Measurements from ENCODE around the gene ZNF383. TPM values are rescaled to one million over a fixed set of nuclear protein-coding genes. Genes with fewer than 3 reads are reported as not detected.

Gene ZNF383
- total RNA-seq, 1 experiment from 2014 or later = 5.4 TPM

GRCh38 chr19:37217480-37217774 lies 587 bp upstream of the ZNF383 start:
- peaks cover 9% of the 10 kb centered on the region for H3K4me1 Mint-ChIP-seq
- CTCF ChIA-PET = interaction anchor here (1.3 kb wide), 1 partner anchor 250 kb away, joined by 6 read pairs; the partner anchor contains the start of gene ZNF569
- TF ChIP-seq MLX (CRISPR knock-in tag; IDR thresholded peaks at IDR 0.05) (no peak), ETV6 (CRISPR knock-in tag; IDR thresholded peaks at IDR 0.05) (no peak), SP1 (CRISPR knock-in tag; conservative IDR thresholded peaks at IDR 0.05) (no peak), CREB1 (CRISPR knock-in tag; IDR thresholded peaks at IDR 0.05) (no peak), NR3C1 (CRISPR knock-in tag; conservative IDR thresholded peaks at IDR 0.05; ENCODE audit: low read depth) (no peak), JUN (CRISPR knock-in tag; IDR thresholded peaks at IDR 0.05) (no peak), HMGA2 (CRISPR knock-in tag; IDR thresholded peaks at IDR 0.05) (no peak), ZNF219 (CRISPR knock-in tag; IDR thresholded peaks at IDR 0.05; ENCODE audit: borderline replicate concordance) (no peak), FOXK1 (CRISPR knock-in tag; IDR thresholded peaks at IDR 0.05) (no peak), MXD4 (CRISPR knock-in tag; IDR thresholded peaks at IDR 0.05; ENCODE audit: borderline replicate concordance) (no peak), ZSCAN18 (CRISPR knock-in tag; IDR thresholded peaks at IDR 0.05) (no peak), NR1H2 (CRISPR knock-in tag; IDR thresholded peaks at IDR 0.05) (no peak), ZNF281 (CRISPR knock-in tag; IDR thresholded peaks at IDR 0.05) (no peak), HMGXB4 (CRISPR knock-in tag; IDR thresholded peaks at IDR 0.05) (no peak)
- TF ChIP-seq, protein P1, sequence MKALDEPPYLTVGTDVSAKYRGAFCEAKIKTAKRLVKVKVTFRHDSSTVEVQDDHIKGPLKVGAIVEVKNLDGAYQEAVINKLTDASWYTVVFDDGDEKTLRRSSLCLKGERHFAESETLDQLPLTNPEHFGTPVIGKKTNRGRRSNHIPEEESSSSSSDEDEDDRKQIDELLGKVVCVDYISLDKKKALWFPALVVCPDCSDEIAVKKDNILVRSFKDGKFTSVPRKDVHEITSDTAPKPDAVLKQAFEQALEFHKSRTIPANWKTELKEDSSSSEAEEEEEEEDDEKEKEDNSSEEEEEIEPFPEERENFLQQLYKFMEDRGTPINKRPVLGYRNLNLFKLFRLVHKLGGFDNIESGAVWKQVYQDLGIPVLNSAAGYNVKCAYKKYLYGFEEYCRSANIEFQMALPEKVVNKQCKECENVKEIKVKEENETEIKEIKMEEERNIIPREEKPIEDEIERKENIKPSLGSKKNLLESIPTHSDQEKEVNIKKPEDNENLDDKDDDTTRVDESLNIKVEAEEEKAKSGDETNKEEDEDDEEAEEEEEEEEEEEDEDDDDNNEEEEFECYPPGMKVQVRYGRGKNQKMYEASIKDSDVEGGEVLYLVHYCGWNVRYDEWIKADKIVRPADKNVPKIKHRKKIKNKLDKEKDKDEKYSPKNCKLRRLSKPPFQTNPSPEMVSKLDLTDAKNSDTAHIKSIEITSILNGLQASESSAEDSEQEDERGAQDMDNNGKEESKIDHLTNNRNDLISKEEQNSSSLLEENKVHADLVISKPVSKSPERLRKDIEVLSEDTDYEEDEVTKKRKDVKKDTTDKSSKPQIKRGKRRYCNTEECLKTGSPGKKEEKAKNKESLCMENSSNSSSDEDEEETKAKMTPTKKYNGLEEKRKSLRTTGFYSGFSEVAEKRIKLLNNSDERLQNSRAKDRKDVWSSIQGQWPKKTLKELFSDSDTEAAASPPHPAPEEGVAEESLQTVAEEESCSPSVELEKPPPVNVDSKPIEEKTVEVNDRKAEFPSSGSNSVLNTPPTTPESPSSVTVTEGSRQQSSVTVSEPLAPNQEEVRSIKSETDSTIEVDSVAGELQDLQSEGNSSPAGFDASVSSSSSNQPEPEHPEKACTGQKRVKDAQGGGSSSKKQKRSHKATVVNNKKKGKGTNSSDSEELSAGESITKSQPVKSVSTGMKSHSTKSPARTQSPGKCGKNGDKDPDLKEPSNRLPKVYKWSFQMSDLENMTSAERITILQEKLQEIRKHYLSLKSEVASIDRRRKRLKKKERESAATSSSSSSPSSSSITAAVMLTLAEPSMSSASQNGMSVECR (CRISPR knock-in tag; IDR thresholded peaks at IDR 0.05; ENCODE audit: borderline replicate concordance) = no peak
- TF ChIP-seq, protein P2, sequence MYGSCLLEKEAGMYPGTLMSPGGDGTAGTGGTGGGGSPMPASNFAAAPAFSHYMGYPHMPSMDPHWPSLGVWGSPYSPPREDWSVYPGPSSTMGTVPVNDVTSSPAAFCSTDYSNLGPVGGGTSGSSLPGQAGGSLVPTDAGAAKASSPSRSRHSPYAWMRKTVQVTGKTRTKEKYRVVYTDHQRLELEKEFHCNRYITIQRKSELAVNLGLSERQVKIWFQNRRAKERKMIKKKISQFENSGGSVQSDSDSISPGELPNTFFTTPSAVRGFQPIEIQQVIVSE (CRISPR knock-in tag; IDR thresholded peaks at IDR 0.05; ENCODE audit: borderline replicate concordance) = no peak
- TF ChIP-seq, protein P3, sequence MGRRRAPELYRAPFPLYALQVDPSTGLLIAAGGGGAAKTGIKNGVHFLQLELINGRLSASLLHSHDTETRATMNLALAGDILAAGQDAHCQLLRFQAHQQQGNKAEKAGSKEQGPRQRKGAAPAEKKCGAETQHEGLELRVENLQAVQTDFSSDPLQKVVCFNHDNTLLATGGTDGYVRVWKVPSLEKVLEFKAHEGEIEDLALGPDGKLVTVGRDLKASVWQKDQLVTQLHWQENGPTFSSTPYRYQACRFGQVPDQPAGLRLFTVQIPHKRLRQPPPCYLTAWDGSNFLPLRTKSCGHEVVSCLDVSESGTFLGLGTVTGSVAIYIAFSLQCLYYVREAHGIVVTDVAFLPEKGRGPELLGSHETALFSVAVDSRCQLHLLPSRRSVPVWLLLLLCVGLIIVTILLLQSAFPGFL (CRISPR knock-in tag; IDR thresholded peaks at IDR 0.05; ENCODE audit: borderline replicate concordance) = no peak
- TF ChIP-seq, protein P4, sequence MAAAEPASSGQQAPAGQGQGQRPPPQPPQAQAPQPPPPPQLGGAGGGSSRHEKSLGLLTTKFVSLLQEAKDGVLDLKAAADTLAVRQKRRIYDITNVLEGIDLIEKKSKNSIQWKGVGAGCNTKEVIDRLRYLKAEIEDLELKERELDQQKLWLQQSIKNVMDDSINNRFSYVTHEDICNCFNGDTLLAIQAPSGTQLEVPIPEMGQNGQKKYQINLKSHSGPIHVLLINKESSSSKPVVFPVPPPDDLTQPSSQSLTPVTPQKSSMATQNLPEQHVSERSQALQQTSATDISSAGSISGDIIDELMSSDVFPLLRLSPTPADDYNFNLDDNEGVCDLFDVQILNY (CRISPR knock-in tag; IDR thresholded peaks at IDR 0.05) = no peak
- TF ChIP-seq, protein P5, sequence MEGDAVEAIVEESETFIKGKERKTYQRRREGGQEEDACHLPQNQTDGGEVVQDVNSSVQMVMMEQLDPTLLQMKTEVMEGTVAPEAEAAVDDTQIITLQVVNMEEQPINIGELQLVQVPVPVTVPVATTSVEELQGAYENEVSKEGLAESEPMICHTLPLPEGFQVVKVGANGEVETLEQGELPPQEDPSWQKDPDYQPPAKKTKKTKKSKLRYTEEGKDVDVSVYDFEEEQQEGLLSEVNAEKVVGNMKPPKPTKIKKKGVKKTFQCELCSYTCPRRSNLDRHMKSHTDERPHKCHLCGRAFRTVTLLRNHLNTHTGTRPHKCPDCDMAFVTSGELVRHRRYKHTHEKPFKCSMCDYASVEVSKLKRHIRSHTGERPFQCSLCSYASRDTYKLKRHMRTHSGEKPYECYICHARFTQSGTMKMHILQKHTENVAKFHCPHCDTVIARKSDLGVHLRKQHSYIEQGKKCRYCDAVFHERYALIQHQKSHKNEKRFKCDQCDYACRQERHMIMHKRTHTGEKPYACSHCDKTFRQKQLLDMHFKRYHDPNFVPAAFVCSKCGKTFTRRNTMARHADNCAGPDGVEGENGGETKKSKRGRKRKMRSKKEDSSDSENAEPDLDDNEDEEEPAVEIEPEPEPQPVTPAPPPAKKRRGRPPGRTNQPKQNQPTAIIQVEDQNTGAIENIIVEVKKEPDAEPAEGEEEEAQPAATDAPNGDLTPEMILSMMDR (IDR thresholded peaks at IDR 0.05) = no peak
- 0 out of 2 replicates have a peak, but pooled peaks cover 4% of the 10 kb centered on the region for H3K27me3 Mint-ChIP-seq (ENCODE audit: low read depth)
- H3K9me3 Mint-ChIP-seq = peaks cover 5% of the 10 kb centered on the region; the same call in 1 of the 2 replicates
- POLR2A ChIA-PET = interaction anchor here (1.0 to 1.1 kb wide), 2 partner anchors 244 to 377 kb away, joined by 3 read pairs; partner anchors contain the start of genes ZNF540 and ZNF571
- peaks cover 3% of the 10 kb centered on the region; the same call in 1 of the 2 replicates for H3K36me3 Mint-ChIP-seq
- ATAC-seq (no peak), DNase-seq (ENCODE audit: low spot score) (no peak)
- H3K27ac Mint-ChIP-seq = peak overlapping the region; percentile 99; the same call in 1 of the 2 replicates
- H3K4me3 Mint-ChIP-seq = peak overlapping the region; percentile 98

All from WTC11 (cell line).